HL-60 (cell line): ENCODE data around the gene PARP16.

Experiments
- POLR2AphosphoS5 ChIP-seq: IDR thresholded peaks from 2 replicates; pipeline ENCODE4 v1.6.1; 2012; ENCODE audit warnings: low read depth
- TF ChIP-seq, protein P1 (sequence below): IDR thresholded peaks from one replicate; pipeline ENCODE4 v1.5.1; 2011; ENCODE audit warnings: low read length, control low read depth, inconsistent platforms; ENCODE audit not compliant: insufficient read depth
- TF ChIP-seq, protein P2 (sequence below): IDR thresholded peaks from 2 replicates; pipeline ENCODE4 v1.6.1; 2012; ENCODE audit warnings: low read depth; ENCODE audit not compliant: insufficient replicate concordance

DNA sequence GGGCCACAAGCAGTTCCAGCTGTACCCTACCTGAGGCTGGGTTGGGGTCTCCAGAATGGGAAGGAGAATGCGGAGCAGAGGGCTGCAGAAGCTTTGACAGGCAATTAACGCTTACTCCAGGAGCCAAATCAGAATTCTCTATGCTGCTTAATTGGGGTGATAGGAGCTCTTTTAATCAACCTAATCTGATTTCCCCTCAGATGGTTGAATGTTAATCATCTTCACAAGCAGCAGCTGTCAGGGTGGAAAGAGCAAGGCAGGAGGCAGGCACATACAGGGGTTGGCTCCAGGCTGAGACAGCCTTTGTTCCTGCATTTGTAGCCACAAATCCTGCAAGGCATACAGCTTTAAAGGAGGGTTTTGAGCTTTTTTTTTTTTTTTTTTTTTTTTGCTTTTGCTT lies 78.0 kb downstream of the PARP16 start:
- TF ChIP-seq, protein P1, sequence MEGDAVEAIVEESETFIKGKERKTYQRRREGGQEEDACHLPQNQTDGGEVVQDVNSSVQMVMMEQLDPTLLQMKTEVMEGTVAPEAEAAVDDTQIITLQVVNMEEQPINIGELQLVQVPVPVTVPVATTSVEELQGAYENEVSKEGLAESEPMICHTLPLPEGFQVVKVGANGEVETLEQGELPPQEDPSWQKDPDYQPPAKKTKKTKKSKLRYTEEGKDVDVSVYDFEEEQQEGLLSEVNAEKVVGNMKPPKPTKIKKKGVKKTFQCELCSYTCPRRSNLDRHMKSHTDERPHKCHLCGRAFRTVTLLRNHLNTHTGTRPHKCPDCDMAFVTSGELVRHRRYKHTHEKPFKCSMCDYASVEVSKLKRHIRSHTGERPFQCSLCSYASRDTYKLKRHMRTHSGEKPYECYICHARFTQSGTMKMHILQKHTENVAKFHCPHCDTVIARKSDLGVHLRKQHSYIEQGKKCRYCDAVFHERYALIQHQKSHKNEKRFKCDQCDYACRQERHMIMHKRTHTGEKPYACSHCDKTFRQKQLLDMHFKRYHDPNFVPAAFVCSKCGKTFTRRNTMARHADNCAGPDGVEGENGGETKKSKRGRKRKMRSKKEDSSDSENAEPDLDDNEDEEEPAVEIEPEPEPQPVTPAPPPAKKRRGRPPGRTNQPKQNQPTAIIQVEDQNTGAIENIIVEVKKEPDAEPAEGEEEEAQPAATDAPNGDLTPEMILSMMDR = no peak
- TF ChIP-seq, protein P2, sequence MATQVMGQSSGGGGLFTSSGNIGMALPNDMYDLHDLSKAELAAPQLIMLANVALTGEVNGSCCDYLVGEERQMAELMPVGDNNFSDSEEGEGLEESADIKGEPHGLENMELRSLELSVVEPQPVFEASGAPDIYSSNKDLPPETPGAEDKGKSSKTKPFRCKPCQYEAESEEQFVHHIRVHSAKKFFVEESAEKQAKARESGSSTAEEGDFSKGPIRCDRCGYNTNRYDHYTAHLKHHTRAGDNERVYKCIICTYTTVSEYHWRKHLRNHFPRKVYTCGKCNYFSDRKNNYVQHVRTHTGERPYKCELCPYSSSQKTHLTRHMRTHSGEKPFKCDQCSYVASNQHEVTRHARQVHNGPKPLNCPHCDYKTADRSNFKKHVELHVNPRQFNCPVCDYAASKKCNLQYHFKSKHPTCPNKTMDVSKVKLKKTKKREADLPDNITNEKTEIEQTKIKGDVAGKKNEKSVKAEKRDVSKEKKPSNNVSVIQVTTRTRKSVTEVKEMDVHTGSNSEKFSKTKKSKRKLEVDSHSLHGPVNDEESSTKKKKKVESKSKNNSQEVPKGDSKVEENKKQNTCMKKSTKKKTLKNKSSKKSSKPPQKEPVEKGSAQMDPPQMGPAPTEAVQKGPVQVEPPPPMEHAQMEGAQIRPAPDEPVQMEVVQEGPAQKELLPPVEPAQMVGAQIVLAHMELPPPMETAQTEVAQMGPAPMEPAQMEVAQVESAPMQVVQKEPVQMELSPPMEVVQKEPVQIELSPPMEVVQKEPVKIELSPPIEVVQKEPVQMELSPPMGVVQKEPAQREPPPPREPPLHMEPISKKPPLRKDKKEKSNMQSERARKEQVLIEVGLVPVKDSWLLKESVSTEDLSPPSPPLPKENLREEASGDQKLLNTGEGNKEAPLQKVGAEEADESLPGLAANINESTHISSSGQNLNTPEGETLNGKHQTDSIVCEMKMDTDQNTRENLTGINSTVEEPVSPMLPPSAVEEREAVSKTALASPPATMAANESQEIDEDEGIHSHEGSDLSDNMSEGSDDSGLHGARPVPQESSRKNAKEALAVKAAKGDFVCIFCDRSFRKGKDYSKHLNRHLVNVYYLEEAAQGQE = no peak
- no peak for TF ChIP-seq POLR2AphosphoS5
